Endothelial cell of umbilical vein (primary cell): ENCODE measurements around the gene SQOR. TPM values are rescaled to one million over a fixed set of nuclear protein-coding genes. Genes with fewer than 3 reads are reported as not detected.
A peak's percentile ranks its signal among the peaks of the same experiment; 100 is the strongest.

ENCODE experiments used
- BruUV-seq: library from RNA; stranded (reverse); fragments of 400-500 nt; replicated peaks from 2 replicates; lab custom pipeline; 2021; lab: Mats Ljungman, UMichigan
- CTCF ChIA-PET: fragments of 300-600, 350-600 bp; sonication (Branson Sonifier 250); formaldehyde crosslinking; loops from one replicate; lab custom pipeline; 2021; ENCODE audit warnings: antibody characterized with exemption, inconsistent platforms; lab: Charles Lee
- POLR2A ChIA-PET: fragments of 300-600, 350-600 bp; sonication (Branson Sonifier 250); formaldehyde crosslinking; loops from one replicate; lab custom pipeline; 2021; ENCODE audit warnings: antibody characterized with exemption, inconsistent platforms; lab: Charles Lee
- DNase-seq: peaks from one replicate; pipeline ENCODE4 v3.0.0-alpha.2; 2011; ENCODE audit warnings: low read depth, low spot score
- FAIRE-seq: peaks from 2 replicates; lab custom pipeline; 2011; peaks lifted over from hg19 to GRCh38; lab: Jason Lieb, UNC
- H2AFZ ChIP-seq: 2 replicates; pipeline ENCODE4 v1.6.0; 2012; ENCODE audit warnings: low read depth, low read length, control low read depth, inconsistent platforms
- H3K27ac ChIP-seq: 2 replicates; pipeline ENCODE4 v1.5.1; 2011; ENCODE audit warnings: low read depth, mild to moderate bottlenecking, control low read depth, low read length, moderate library complexity; ENCODE audit not compliant: insufficient read depth
- H3K27me3 ChIP-seq, 2 experiments: 2 replicates each; pipeline versions ENCODE4 v1.6.0 to v1.6.1; 2011; ENCODE audit warnings: low read length in 2 of 2, mixed read lengths in 1 of 2; ENCODE audit not compliant: control insufficient read depth in 2 of 2, insufficient read depth in 2 of 2
- H3K36me3 ChIP-seq, 2 experiments: 2 replicates in 1 of 2; 3 replicates in 1 of 2; pipeline ENCODE4 v1.5.1; 2011; ENCODE audit warnings: low read length in 2 of 2, mild to moderate bottlenecking in 1 of 2, moderate library complexity in 1 of 2; ENCODE audit not compliant: control insufficient read depth in 2 of 2, insufficient read depth in 2 of 2; ENCODE audit errors: extremely low read depth in 1 of 2
- H3K4me1 ChIP-seq: 3 replicates; pipeline ENCODE4 v1.5.1; 2011; ENCODE audit warnings: mild to moderate bottlenecking, low read length; ENCODE audit not compliant: control insufficient read depth, insufficient read depth; ENCODE audit errors: extremely low read depth
- H3K4me2 ChIP-seq: 2 replicates; pipeline ENCODE4 v1.6.1; 2011; ENCODE audit warnings: low read length, control low read depth, mixed read lengths; ENCODE audit not compliant: insufficient read depth
- H3K4me3 ChIP-seq, 3 experiments: fragments of 200-600 bp in 1 of 3; sonication (generic), shearing (Covaris generic) in 1 of 3; replicated peaks in 1 of 3; 2 replicates each; pipeline ENCODE4 v1.5.1; 2011 to 2016; ENCODE audit warnings: control low read depth in 3 of 3, low read length in 3 of 3, mild to moderate bottlenecking in 2 of 3, inconsistent platforms in 1 of 3, low read depth in 1 of 3, moderate library complexity in 1 of 3; ENCODE audit not compliant: insufficient read depth in 1 of 3
- H3K79me2 ChIP-seq: 2 replicates; pipeline ENCODE4 v1.6.0; 2012; ENCODE audit warnings: low read length, inconsistent platforms; ENCODE audit not compliant: control insufficient read depth, insufficient read depth
- H3K9ac ChIP-seq: replicated peaks from 2 replicates; pipeline ENCODE3; 2011; ENCODE audit warnings: low read length, control low read depth; ENCODE audit not compliant: insufficient read depth; ENCODE audit errors: extremely low read depth
- H3K9me1 ChIP-seq: replicated peaks from 3 replicates; pipeline ENCODE4 v1.6.0; 2011; ENCODE audit warnings: mild to moderate bottlenecking, low read length; ENCODE audit not compliant: control insufficient read depth, insufficient read depth; ENCODE audit errors: extremely low read depth
- H3K9me3 ChIP-seq: replicated peaks from 2 replicates; pipeline ENCODE4 v1.5.1; 2012; ENCODE audit warnings: low read length, inconsistent platforms; ENCODE audit not compliant: control insufficient read depth, insufficient read depth
- H4K20me1 ChIP-seq: replicated peaks from 2 replicates; pipeline ENCODE3; 2011; ENCODE audit warnings: mild to moderate bottlenecking, low read length; ENCODE audit not compliant: control insufficient read depth, insufficient read depth; ENCODE audit errors: extremely low read depth
- EZH2 ChIP-seq: IDR thresholded peaks from 2 replicates; pipeline ENCODE4 v1.6.1; 2012; ENCODE audit warnings: borderline replicate concordance, low read depth, mild to moderate bottlenecking, moderate library complexity, low read length, inconsistent platforms; ENCODE audit not compliant: severe bottlenecking
- FOS ChIP-seq: IDR thresholded peaks from 2 replicates; pipeline ENCODE4 v1.6.1; 2011; ENCODE audit warnings: mild to moderate bottlenecking, low read length, moderate library complexity, borderline replicate concordance; ENCODE audit not compliant: insufficient read depth
- GATA2 ChIP-seq: IDR thresholded peaks from 2 replicates; pipeline ENCODE4 v1.7.0; 2011; ENCODE audit warnings: low read depth, mild to moderate bottlenecking, moderate library complexity, mixed read lengths, low read length; ENCODE audit not compliant: insufficient read length, insufficient read depth
- JUN ChIP-seq: IDR thresholded peaks from 2 replicates; pipeline ENCODE4 v1.6.1; 2011; ENCODE audit warnings: borderline replicate concordance, low read depth; ENCODE audit not compliant: insufficient read length, insufficient read depth
- MAX ChIP-seq: IDR thresholded peaks from 2 replicates; pipeline ENCODE4 v1.6.1; 2011; ENCODE audit not compliant: insufficient read depth, insufficient read length
- MYC ChIP-seq: IDR thresholded peaks from one replicate; pipeline ENCODE4 v1.6.1; 2011; ENCODE audit warnings: mild to moderate bottlenecking, low read depth, low read length
- POLR2A ChIP-seq: IDR thresholded peaks from 2 replicates; pipeline ENCODE4 v1.6.1; 2012; ENCODE audit warnings: low read depth, mild to moderate bottlenecking, control low read depth, low read length
- POLR2AphosphoS5 ChIP-seq: IDR thresholded peaks from 2 replicates; pipeline ENCODE4 v1.6.1; 2012; ENCODE audit warnings: low read depth, mild to moderate bottlenecking, control low read depth, low read length, moderate library complexity; ENCODE audit not compliant: insufficient read depth
- dilution Hi-C: fragments of 300-500 bp; cut with MboI; formaldehyde crosslinking; loops from one replicate; pipeline ENCODE4 v1.15.0; 2019; ENCODE audit warnings: low sequenced_read_pairs; ENCODE audit not compliant: extremely low pct_ligation_motif_present
- intact Hi-C: fragments of 100-400 bp; cut with micrococcal nuclease; formaldehyde crosslinking; loops from one replicate; pipeline ENCODE4 v1.10.0; 2022
- polyA plus RNA-seq, 4 experiments: library from polyadenylated mRNA; depleted of rRNA in 3 of 4; stranded (reverse) in 3 of 4; unstranded in 1 of 4; fragments of >200 nt; gene quantifications; 2 replicates each; pipeline versions ENCODE4 v1.2.1 to v1.2.3, GENCODE V29; 2011 to 2012; ENCODE audit warnings: missing spikeins in 1 of 4
- total RNA-seq: library from RNA; stranded (reverse); gene quantifications from 2 replicates; pipeline ENCODE4 v1.2.3, GENCODE V29; 2021
- TF ChIP-seq, protein P1 (sequence below), 2 donors: IDR thresholded peaks; 1 replicate in 1 of 2; 2 replicates in 1 of 2; pipeline ENCODE4 v1.5.1; 2011; ENCODE audit warnings: low read length in 2 of 2, mild to moderate bottlenecking in 2 of 2, moderate library complexity in 2 of 2, control low read depth in 1 of 2, inconsistent platforms in 1 of 2, low read depth in 1 of 2; ENCODE audit not compliant: insufficient read depth in 1 of 2; ENCODE audit errors: extremely low read depth in 1 of 2

The SQOR gene
- total and polyA plus RNA-seq, 2 donors (not counting 3 experiments of a cell fraction or from before 2014, with no cell fraction given) = 12.9 to 17.9 TPM

- dilution Hi-C loops = no loop called here
- ChIA-PET POLR2A (no interaction called here), CTCF (no interaction called here)
- H3K4me3 ChIP-seq = no peak overlapping the region
- H3K27ac ChIP-seq = no peak overlapping the region
- no TSS peak for BruUV-seq
- FAIRE-seq (peak; percentile 12), DNase-seq (no peak)
- no peak overlapping the region for H3K9ac ChIP-seq
- TF ChIP-seq JUN (no peak), POLR2A (no peak), FOS (no peak), EZH2 (no peak), POLR2AphosphoS5 (no peak), GATA2 (no peak), MYC (no peak), MAX (no peak)
- TF ChIP-seq, protein P1, sequence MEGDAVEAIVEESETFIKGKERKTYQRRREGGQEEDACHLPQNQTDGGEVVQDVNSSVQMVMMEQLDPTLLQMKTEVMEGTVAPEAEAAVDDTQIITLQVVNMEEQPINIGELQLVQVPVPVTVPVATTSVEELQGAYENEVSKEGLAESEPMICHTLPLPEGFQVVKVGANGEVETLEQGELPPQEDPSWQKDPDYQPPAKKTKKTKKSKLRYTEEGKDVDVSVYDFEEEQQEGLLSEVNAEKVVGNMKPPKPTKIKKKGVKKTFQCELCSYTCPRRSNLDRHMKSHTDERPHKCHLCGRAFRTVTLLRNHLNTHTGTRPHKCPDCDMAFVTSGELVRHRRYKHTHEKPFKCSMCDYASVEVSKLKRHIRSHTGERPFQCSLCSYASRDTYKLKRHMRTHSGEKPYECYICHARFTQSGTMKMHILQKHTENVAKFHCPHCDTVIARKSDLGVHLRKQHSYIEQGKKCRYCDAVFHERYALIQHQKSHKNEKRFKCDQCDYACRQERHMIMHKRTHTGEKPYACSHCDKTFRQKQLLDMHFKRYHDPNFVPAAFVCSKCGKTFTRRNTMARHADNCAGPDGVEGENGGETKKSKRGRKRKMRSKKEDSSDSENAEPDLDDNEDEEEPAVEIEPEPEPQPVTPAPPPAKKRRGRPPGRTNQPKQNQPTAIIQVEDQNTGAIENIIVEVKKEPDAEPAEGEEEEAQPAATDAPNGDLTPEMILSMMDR (IDR thresholded peaks at IDR 0.05; ENCODE audit: extremely low read depth in 1 of 2, insufficient read depth in 1 of 2, low read depth in 1 of 2, low read length in 2 of 2) = no peak
- no peaks in the 10 kb centered on the region for H3K27me3 ChIP-seq
- intact Hi-C loops = no loop called here
- H3K79me2 ChIP-seq = no peaks in the 10 kb centered on the region
- no peak overlapping the region for H3K4me2 ChIP-seq
- no peaks in the 10 kb centered on the region for H3K9me3 ChIP-seq
- H3K36me3 ChIP-seq = no peaks in the 10 kb centered on the region
- no peaks in the 10 kb centered on the region for H3K9me1 ChIP-seq
- H2AFZ ChIP-seq = no peak overlapping the region
- no peaks in the 10 kb centered on the region for H4K20me1 ChIP-seq
- no peaks in the 10 kb centered on the region for H3K4me1 ChIP-seq
Measured at GRCh38 chr15:45654749-45655148, 19.9 kb downstream of the SQOR start.
